GM12878 (cell line): ENCODE measurements around the gene CRMP1.

Source experiments
- FOXM1 ChIP-seq: IDR thresholded peaks from 2 replicates; pipeline ENCODE4 v1.6.1; 2012; ENCODE audit warnings: low read depth, mild to moderate bottlenecking, inconsistent platforms, low read length, moderate library complexity
- GATAD2B ChIP-seq: fragments of 450-650 bp; conservative IDR thresholded peaks from 2 replicates; pipeline ENCODE4 v1.6.1; 2017; ENCODE audit warnings: low read depth, mild to moderate bottlenecking, moderate library complexity
- RELA ChIP-seq: fragments of 450-650 bp; IDR thresholded peaks from 2 replicates; pipeline ENCODE4 v1.8.0; 2014; ENCODE audit warnings: borderline replicate concordance; ENCODE audit not compliant: partially characterized antibody
- TF ChIP-seq, protein P1 (sequence below), 3 experiments: IDR thresholded peaks in 2 of 3; conservative IDR thresholded peaks in 1 of 3; 2 replicates each; pipeline ENCODE4 v1.5.1; 2011; ENCODE audit warnings: low read depth in 3 of 3, low read length in 3 of 3, mild to moderate bottlenecking in 3 of 3, control low read depth in 2 of 3, moderate library complexity in 2 of 3, inconsistent platforms in 1 of 3, mixed read lengths in 1 of 3; ENCODE audit not compliant: control insufficient read depth in 2 of 3, insufficient read depth in 1 of 3; ENCODE audit errors: extremely low read depth in 1 of 3

DNA sequence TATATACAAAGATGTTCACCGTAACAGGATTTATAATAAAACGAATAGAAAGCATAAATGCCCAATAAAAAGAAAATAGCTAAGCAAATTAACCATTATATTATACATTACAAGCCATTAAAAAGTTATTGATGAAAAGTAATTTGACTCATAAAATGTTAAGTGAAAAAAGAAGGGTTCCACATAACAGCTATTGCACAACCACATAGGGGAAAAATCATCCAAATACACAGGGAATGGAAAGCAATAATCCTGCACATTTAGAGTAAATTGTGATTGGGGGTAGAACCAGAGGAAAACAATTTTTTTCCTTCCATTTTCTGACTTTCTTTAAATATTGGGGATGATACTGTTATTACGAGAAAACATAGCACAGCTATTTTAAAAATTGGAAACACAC lies 38.0 kb downstream of the CRMP1 start:
- no peak for TF ChIP-seq RELA
- TF ChIP-seq GATAD2B, result no peak
- TF ChIP-seq FOXM1, result no peak
- TF ChIP-seq, protein P1, sequence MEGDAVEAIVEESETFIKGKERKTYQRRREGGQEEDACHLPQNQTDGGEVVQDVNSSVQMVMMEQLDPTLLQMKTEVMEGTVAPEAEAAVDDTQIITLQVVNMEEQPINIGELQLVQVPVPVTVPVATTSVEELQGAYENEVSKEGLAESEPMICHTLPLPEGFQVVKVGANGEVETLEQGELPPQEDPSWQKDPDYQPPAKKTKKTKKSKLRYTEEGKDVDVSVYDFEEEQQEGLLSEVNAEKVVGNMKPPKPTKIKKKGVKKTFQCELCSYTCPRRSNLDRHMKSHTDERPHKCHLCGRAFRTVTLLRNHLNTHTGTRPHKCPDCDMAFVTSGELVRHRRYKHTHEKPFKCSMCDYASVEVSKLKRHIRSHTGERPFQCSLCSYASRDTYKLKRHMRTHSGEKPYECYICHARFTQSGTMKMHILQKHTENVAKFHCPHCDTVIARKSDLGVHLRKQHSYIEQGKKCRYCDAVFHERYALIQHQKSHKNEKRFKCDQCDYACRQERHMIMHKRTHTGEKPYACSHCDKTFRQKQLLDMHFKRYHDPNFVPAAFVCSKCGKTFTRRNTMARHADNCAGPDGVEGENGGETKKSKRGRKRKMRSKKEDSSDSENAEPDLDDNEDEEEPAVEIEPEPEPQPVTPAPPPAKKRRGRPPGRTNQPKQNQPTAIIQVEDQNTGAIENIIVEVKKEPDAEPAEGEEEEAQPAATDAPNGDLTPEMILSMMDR (IDR thresholded peaks at IDR 0.05 in 2 of 3, conservative IDR thresholded peaks at IDR 0.05 in 1 of 3; ENCODE audit: control insufficient read depth in 2 of 3, extremely low read depth in 1 of 3, insufficient read depth in 1 of 3, low read depth in 3 of 3, low read length in 3 of 3), result no peak
